Osteocyte (in vitro differentiated cells): ENCODE data around the gene COTL1. TPM values are rescaled to one million over a fixed set of nuclear protein-coding genes. Genes with fewer than 3 reads are reported as not detected.

Source experiments
- DNase-seq: peaks from one replicate; pipeline ENCODE4 v3.0.0; 2021; ENCODE audit warnings: mixed read lengths; ENCODE audit not compliant: unreplicated experiment; ENCODE audit errors: extremely low spot score
- H3K27ac Mint-ChIP-seq: one replicate; pipeline ENCODE4 v1.8.0; 2021; ENCODE audit warnings: mild to moderate bottlenecking, mixed read lengths; ENCODE audit not compliant: unreplicated experiment
- H3K27me3 Mint-ChIP-seq: one replicate; pipeline ENCODE4 v1.8.0; 2021; ENCODE audit warnings: mixed read lengths; ENCODE audit not compliant: unreplicated experiment
- H3K36me3 Mint-ChIP-seq: one replicate; pipeline ENCODE4 v1.8.0; 2021; ENCODE audit warnings: mixed read lengths; ENCODE audit not compliant: unreplicated experiment
- H3K4me1 Mint-ChIP-seq: one replicate; pipeline ENCODE4 v1.8.0; 2021; ENCODE audit warnings: mixed read lengths; ENCODE audit not compliant: unreplicated experiment
- H3K4me3 Mint-ChIP-seq: one replicate; pipeline ENCODE4 v1.8.0; 2021; ENCODE audit warnings: mild to moderate bottlenecking, moderate library complexity, mixed read lengths; ENCODE audit not compliant: unreplicated experiment
- H3K9me3 Mint-ChIP-seq: one replicate; pipeline ENCODE4 v1.8.0; 2021; ENCODE audit warnings: mixed read lengths; ENCODE audit not compliant: unreplicated experiment
- CTCF ChIP-seq: fragments of 200-600 bp; sonication (generic); IDR thresholded peaks from 2 replicates; pipeline ENCODE4 v1.5.0; 2021; ENCODE audit warnings: antibody characterized with exemption, mild to moderate bottlenecking, moderate library complexity
- total RNA-seq: library from RNA; stranded (reverse); gene quantifications from 2 replicates; pipeline ENCODE4 v1.2.1, GENCODE V29; 2021

Gene COTL1
- total RNA-seq, 1 donor from 2014 or later = 103 TPM

DNA sequence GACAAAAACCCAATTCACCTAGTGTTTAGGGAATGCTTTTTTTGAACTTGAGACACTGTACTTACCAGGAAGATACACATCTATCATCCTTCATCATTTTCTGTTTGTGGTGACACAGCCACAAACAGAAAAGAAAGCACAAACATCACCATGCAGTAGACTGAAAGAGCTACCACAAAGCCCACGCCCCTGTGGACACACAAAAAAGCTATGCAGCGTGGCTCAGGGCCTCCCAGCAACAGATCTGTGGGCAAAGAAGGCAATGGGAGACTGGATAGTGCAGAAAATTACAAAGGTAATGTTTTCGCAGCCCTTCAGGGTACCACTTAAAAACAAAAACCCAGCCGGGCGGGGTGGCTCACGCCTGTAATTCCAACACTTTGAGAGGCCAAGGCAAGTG is 9.6 kb downstream of the COTL1 start:
- H3K27me3 Mint-ChIP-seq = no peaks in the 10 kb centered on the region
- peaks cover 22% of the 10 kb centered on the region for H3K4me1 Mint-ChIP-seq
- H3K36me3 Mint-ChIP-seq = peaks cover 6% of the 10 kb centered on the region
- H3K4me3 Mint-ChIP-seq = no peak overlapping the region
- no peak overlapping the region for H3K27ac Mint-ChIP-seq
- no peak for DNase-seq
- no peaks in the 10 kb centered on the region for H3K9me3 Mint-ChIP-seq
- no peak for TF ChIP-seq CTCF

DNA sequence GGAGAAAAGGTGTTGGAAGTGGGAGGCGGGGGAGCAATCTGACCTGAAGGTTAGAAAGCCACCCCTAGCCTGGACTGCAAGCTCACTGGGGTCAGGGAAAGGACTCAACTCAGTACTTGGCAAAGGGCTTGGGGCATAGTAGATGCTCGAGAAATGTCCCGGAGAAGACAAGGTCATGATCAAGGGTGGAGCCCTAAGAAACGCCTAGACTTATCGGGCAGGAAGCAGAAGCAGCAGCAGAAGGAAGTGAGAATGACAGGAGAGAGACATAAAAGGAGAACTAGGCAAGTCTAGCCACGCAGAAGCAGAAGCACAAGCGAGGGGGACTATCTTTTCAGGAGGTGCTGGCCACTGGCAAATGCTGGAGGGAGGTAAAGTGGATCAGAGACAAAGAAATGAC is 10.2 kb downstream of the COTL1 start:
- H3K36me3 Mint-ChIP-seq = peaks cover 4% of the 10 kb centered on the region
- no peak overlapping the region for H3K4me3 Mint-ChIP-seq
- TF ChIP-seq CTCF = no peak

DNA sequence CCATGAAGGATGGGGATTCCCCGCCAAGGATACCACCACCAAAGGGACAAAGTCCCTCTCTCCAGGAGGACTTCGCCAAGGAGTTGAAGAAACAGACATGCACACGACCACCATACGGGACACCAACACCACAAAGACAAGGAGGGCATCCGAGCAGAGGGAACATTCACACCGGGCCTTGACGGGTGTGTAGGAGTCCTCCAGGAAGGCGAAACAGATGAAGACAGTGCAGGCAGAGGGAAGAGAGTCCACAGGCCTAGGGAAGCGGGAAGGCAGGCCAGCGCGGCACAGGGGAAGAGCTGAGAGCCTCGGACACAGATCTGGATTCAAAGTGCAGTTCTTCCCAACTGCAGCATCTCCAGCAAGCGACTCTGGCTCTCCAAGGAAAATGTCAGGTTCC is 10.8 kb downstream of the COTL1 start:
- DNase-seq = no peak
- Mint-ChIP-seq H3K27ac (no peak overlapping the region), H3K4me3 (no peak overlapping the region), H3K27me3 (no peaks in the 10 kb centered on the region), H3K4me1 (peaks cover 31% of the 10 kb centered on the region), H3K9me3 (no peaks in the 10 kb centered on the region), H3K36me3 (peaks cover 4% of the 10 kb centered on the region)
- TF ChIP-seq CTCF = no peak

More for the DNA sequence above, 10.2 kb downstream of the COTL1 start:
- Mint-ChIP-seq H3K4me1 (peaks cover 26% of the 10 kb centered on the region), H3K9me3 (no peaks in the 10 kb centered on the region), H3K27me3 (no peaks in the 10 kb centered on the region), H3K27ac (no peak overlapping the region)
- no peak for DNase-seq

- Mint-ChIP-seq H3K36me3 (peaks cover 4% of the 10 kb centered on the region), H3K4me1 (peaks cover 32% of the 10 kb centered on the region), H3K9me3 (no peaks in the 10 kb centered on the region), H3K4me3 (no peak overlapping the region), H3K27me3 (no peaks in the 10 kb centered on the region), H3K27ac (no peak overlapping the region)
- DNase-seq = no peak
- TF ChIP-seq CTCF = no peak
Measured at GRCh38 chr16:84606081-84606875, 11.6 kb downstream of the COTL1 start.

DNA sequence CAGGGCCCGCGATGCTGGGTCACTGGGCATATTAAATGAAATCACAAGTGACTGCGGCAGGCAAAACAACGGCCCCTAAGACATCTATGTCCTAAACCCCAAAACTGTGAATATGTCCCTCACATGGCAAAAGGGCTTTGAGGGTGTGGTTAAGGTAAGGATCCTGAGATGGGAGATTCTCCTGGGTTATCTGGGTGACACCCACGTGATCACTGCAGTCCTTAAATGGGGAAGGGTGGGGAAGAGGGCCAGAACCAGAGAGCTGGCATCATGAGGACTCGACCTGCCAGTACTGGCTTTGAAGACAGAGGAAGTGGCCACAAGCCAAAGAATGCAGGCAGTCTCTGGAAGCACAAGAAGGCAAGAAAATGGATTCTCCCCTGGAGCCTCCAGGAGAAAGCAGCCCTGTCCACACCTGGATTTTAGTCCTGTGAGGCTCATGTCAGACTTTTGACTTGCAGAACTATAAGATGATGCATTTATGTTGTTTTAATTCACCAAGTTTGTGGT is 12.5 kb downstream of the COTL1 start:
- H3K4me1 Mint-ChIP-seq = peaks cover 37% of the 10 kb centered on the region
- H3K27ac Mint-ChIP-seq = no peak overlapping the region
- DNase-seq = no peak
- H3K9me3 Mint-ChIP-seq = no peaks in the 10 kb centered on the region
- H3K36me3 Mint-ChIP-seq = peaks cover 4% of the 10 kb centered on the region
- no peak overlapping the region for H3K4me3 Mint-ChIP-seq
- no peaks in the 10 kb centered on the region for H3K27me3 Mint-ChIP-seq
- TF ChIP-seq CTCF = no peak
